Adrenal gland (tissue), 12 donors: ENCODE results near the gene PNPLA5. TPM values are rescaled to one million over a fixed set of nuclear protein-coding genes. Genes with fewer than 3 reads are reported as not detected.

ENCODE experiments used
- DNase-seq, 7 donors: peaks; one replicate each; pipeline ENCODE4 v3.0.0-alpha.2; 2019 to 2020
- H3K27ac ChIP-seq, 5 donors: fragments of 200-600 bp; sonication (generic) in 4 of 5; 1 replicate in 3 of 5; 2 replicates in 2 of 5; pipeline versions ENCODE4 v1.5.1 to v1.8.0; 2016 to 2020; ENCODE audit warnings: mild to moderate bottlenecking in 1 of 5
- H3K27me3 ChIP-seq: fragments of 200-600 bp; 2 replicates; pipeline ENCODE4 v1.8.0; 2021
- H3K36me3 ChIP-seq, 2 donors: fragments of 200-600 bp; replicated peaks in 1 of 2; 1 replicate in 1 of 2; 2 replicates in 1 of 2; pipeline versions ENCODE4 v1.5.1 to v1.8.0; 2018 to 2022
- H3K4me1 ChIP-seq, 2 donors: fragments of 200-600 bp; replicated peaks in 1 of 2; 1 replicate in 1 of 2; 2 replicates in 1 of 2; pipeline versions ENCODE4 v1.5.1 to v1.8.0; 2018 to 2021
- H3K4me3 ChIP-seq, 4 donors: fragments of 200-600 bp; sonication (generic) in 3 of 4; one replicate each; pipeline ENCODE4 v1.5.1; 2016 to 2018
- H3K9me3 ChIP-seq, 3 donors: fragments of 200-600 bp; sonication (generic) in 1 of 3; replicated peaks in 1 of 3; 1 replicate in 2 of 3; 2 replicates in 1 of 3; pipeline versions ENCODE4 v1.5.1 to v1.8.0; 2016 to 2021
- POLR2A ChIP-seq, 2 donors: fragments of 450-650 bp; IDR thresholded peaks; one replicate each; pipeline ENCODE4 v1.6.1; 2017; ENCODE audit warnings: antibody characterized with exemption in 2 of 2, mild to moderate bottlenecking in 2 of 2, moderate library complexity in 1 of 2
- WGBS, 4 donors: extraction: QIAGEN DNeasy Blood & Tissue Kit in 2 of 4; methylation state at CpG; one replicate each; pipeline versions ENCODE4 v1.1.5 to v1.1.7; 2013 to 2017; 5-methylcytosine and 5-hydroxymethylcytosine counted together
- intact Hi-C, 2 donors: fragments of 100-400 bp; cut with DNase I; formaldehyde crosslinking; loops; one replicate each; pipeline versions ENCODE4 v1.14.1 to v1.15.0; 2022 to 2023
- polyA plus RNA-seq, 3 donors: library from polyadenylated mRNA; stranded (reverse); fragments of 200-250 nt in 2 of 3; fragments of 350-450 nt in 1 of 3; fragmentation: Illumina TruSeq in 1 of 3; extraction: RNeasy Lipid Tissue Mini Kit (QIAGEN cat#74804) in 1 of 3; gene quantifications; one replicate each; pipeline ENCODE4 v1.2.3, GENCODE V29; 2013 to 2014
- total RNA-seq, 9 donors: library from RNA; depleted of rRNA in 4 of 9; stranded (reverse); fragments of >200 nt in 4 of 9; fragments of 120-200 nt in 1 of 9; fragmentation: NEBNext Ultra II Directional in 1 of 9; extraction: Animal tissue kit (Norgen Biotek cat#: 25700) in 1 of 9; gene quantifications; one replicate each; pipeline versions ENCODE4 v1.1.0 to v1.2.4, GENCODE V29; 2013 to 2023
- TF ChIP-seq, protein P1 (sequence below), 6 experiments: fragments of 450-650 bp in 4 of 6; fragments of 200-600 bp in 2 of 6; sonication (generic) in 1 of 6; IDR thresholded peaks; 1 replicate in 5 of 6; 2 replicates in 1 of 6; pipeline versions ENCODE4 v1.5.1 to v1.8.0; 2016 to 2021; ENCODE audit warnings: antibody characterized with exemption in 6 of 6, mild to moderate bottlenecking in 2 of 6, moderate library complexity in 1 of 6
- donor health status: healthy with polysubstance abuse.
- donor health status: Bipolar disorder and iron deficiency.
- donor health status: DM: yes; HTN: yes; CAD: no.
- donor health status: DM: no; HTN: no; CAD: no.
- donor health status: DM: no; HTN: no; CAD: no.
- donor health status: DM: yes; HTN: yes; CAD: no.

The PNPLA5 gene
- total and polyA plus RNA-seq, 12 donors: not detected

DNA sequence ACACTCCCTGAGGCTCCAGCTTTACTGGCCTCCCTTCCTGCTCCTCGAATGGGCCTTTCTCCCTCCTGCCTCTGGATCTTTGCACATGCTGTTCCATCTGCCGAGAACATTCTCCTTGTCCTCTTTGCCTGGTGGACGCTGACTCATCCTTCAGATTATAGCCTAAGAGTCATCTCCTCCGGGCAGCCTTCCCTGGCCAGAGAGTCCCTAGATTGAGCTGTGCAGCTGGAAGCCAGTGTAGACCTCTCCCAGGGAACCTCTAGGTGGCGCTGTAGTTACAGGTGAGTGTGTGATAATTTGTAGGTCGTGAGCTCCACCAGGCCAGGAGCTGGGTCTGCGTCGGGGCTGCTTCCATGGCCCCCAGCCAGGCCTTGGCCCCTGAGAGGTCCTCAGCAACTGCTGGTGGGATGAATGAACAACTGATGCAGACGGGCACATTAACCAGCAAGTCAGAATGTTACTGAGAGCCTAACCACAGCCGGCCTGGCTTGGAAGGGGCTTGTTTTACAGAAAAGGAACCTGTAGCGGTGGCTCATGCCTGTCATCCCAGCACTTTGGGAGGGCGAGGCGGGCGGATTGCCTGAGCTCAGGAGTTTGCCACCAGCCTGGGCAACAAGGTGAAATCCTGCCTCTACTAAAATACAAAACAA, 8.7 kb downstream of the PNPLA5 start:
- H3K27ac ChIP-seq: no peak overlapping the region
- TF ChIP-seq POLR2A (IDR thresholded peaks at IDR 0.05): no peak
- TF ChIP-seq, protein P1, sequence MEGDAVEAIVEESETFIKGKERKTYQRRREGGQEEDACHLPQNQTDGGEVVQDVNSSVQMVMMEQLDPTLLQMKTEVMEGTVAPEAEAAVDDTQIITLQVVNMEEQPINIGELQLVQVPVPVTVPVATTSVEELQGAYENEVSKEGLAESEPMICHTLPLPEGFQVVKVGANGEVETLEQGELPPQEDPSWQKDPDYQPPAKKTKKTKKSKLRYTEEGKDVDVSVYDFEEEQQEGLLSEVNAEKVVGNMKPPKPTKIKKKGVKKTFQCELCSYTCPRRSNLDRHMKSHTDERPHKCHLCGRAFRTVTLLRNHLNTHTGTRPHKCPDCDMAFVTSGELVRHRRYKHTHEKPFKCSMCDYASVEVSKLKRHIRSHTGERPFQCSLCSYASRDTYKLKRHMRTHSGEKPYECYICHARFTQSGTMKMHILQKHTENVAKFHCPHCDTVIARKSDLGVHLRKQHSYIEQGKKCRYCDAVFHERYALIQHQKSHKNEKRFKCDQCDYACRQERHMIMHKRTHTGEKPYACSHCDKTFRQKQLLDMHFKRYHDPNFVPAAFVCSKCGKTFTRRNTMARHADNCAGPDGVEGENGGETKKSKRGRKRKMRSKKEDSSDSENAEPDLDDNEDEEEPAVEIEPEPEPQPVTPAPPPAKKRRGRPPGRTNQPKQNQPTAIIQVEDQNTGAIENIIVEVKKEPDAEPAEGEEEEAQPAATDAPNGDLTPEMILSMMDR (IDR thresholded peaks at IDR 0.05): peak in 4 of 6 experiments; percentile 25 to 34 (median 29)
- intact Hi-C loops: no loop called here
- no peak overlapping the region for H3K4me3 ChIP-seq
- no peaks in the 10 kb centered on the region for H3K36me3 ChIP-seq
- H3K4me1 ChIP-seq: no peaks in the 10 kb centered on the region
- 39 to 56% (median 45%) methylated on average over 6 to 14 of the region's 14 CpGs for WGBS, 4 donors
- H3K9me3 ChIP-seq: no peaks in the 10 kb centered on the region
- DNase-seq: peak in 4 of 7 donors; percentile 31 to 42 (median 38)
- no peaks in the 10 kb centered on the region for H3K27me3 ChIP-seq

DNA sequence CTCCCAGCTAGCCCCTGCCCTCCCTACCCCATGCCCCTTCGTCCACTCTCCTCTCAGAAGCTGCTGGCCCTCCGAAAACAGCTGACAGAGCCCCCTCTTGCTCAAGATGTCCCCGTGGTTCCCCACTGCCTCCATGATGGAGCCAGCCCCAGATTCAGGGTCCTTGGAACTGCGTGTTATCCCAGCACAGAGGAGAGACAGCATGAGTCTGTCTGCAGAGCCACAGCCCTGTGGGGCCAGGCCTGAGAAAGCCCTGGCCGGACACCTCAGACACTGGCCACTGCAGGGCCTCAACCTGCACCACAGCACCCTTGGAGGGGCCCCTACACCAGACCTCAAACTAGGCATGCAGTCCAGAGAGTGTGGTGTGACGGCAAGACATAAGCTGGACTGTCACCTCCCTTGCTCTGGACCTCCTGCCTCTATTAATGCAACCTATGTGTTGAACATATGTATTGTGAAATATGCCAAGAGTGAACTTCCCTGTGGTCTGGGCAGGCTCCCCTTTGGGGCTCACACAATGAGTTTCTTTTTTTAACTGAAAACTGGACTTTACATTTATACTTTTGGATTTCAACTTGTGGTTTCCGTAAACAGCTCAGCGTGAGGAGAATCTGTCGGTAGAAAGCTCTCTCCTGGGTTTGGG, 9.6 kb downstream of the PNPLA5 start:
- intact Hi-C loops: no loop called here
- WGBS, 4 donors: 82 to 90% (median 86%) methylated on average over 7 to 9 of the region's 9 CpGs
- no peak for DNase-seq
- Histone ChIP-seq H3K27me3 (no peaks in the 10 kb centered on the region), H3K4me1 (no peaks in the 10 kb centered on the region), H3K36me3 (no peaks in the 10 kb centered on the region), H3K27ac (no peak overlapping the region), H3K4me3 (no peak overlapping the region), H3K9me3 (no peaks in the 10 kb centered on the region)
- TF ChIP-seq POLR2A (IDR thresholded peaks at IDR 0.05): no peak
- TF ChIP-seq, protein P1 (IDR thresholded peaks at IDR 0.05): no peak

DNA sequence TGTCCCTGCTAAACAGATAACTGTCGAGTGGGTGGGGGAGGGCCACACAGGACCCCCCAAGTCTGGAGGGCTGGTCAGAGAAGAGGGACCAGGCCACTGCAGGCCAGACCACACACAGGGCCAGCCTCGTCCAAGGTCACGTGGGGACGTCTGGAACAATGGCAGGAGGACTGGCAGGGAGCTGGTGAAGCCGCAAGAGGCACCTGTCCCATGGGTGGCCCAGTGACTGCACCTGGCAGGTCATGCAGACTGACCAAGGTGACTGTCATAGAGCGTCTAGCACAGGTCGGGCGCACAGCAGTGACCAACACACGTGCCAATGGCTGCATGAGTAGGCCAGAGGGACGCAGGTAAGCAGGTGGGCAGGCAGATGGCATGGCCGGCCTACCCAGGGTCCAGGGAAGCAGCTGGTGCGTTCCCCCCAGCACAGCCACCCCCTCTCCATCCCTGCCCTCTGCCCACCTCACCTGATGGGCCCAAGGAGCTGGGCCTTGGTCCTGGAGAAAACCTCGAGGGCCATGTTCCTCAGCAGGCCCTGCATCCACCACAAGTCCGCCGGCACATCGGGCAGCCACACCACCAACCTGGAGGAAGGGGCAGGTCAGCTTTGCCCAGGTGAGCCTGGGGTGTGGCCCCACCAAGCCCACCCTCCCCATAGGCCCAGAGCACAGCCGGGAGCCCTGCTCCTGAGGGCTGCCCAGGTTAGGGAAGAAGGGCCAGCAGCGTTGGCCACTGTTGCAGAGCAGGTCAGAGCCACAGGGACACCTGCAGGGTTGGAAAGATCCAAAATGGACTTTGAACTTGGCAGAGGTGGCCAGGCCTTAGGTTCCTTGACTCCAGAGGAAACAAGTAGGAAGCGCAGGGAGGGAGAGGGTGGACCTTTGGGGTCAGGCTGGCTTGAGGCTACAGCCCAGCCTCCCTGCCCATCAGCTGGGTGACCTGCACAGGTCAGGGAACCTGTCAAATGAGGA, 10.4 kb downstream of the PNPLA5 start:
- peak in 1 of 7 donors; percentile 4 for DNase-seq
- intact Hi-C loops: no loop called here
- TF ChIP-seq, protein P1 (IDR thresholded peaks at IDR 0.05): no peak
- TF ChIP-seq POLR2A (IDR thresholded peaks at IDR 0.05): no peak
- 61 to 82% (median 79%) methylated on average over 9 to 19 of the region's 19 CpGs for WGBS, 4 donors
- Histone ChIP-seq H3K27ac (no peak overlapping the region), H3K4me1 (no peaks in the 10 kb centered on the region), H3K4me3 (no peak overlapping the region), H3K9me3 (no peaks in the 10 kb centered on the region), H3K27me3 (no peaks in the 10 kb centered on the region), H3K36me3 (no peaks in the 10 kb centered on the region)

DNA sequence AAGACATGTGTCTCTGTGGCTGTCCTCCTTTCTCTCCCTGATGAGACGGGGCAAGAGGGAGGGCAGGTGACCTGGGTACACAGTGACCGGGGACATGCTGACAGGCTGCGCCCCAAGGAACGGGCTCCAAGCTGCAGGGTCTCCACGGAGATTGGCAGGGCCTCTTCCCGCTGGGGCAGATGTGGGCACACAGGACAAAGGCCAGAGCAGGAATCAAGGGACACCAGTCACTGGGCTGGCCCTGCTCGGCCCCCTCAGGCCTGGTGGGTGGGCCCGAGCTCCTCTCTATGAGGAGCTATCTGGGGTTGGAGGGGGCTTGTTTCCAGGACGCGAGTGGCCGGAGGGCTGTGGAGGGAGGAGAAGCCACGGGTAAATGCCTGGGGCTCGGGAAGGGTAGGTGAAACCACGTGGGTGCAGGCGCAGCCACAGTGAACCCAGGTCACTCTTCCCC, 11.2 kb downstream of the PNPLA5 start:
- H3K36me3 ChIP-seq: no peaks in the 10 kb centered on the region
- intact Hi-C loops: no loop called here
- no peak overlapping the region for H3K4me3 ChIP-seq
- no peak for TF ChIP-seq POLR2A (IDR thresholded peaks at IDR 0.05)
- 75 to 92% (median 85%) methylated on average over 2 to 15 of the region's 15 CpGs for WGBS, 4 donors
- no peaks in the 10 kb centered on the region for H3K9me3 ChIP-seq
- H3K27ac ChIP-seq: no peak overlapping the region
- peak in 2 of 7 donors; percentile 2 to 8 for DNase-seq
- H3K27me3 ChIP-seq: no peaks in the 10 kb centered on the region
- no peaks in the 10 kb centered on the region for H3K4me1 ChIP-seq
